NAMALWA (cell line): ENCODE results near the gene UGT1A8.
"Not testable (repeated sequence)": the region's sequence is repeated elsewhere in the genome, so short reads cannot be mapped to it uniquely, and the experiment has no call there.

ENCODE experiments used
- DNase-seq: peaks from one replicate; pipeline ENCODE4 v3.0.0-alpha.2; 2015; ENCODE audit warnings: low spot score

UGT1A8 gene

GRCh38 chr2:233688341-233688740, 70.9 kb downstream of the UGT1A8 start:
- DNase-seq: no peak

GRCh38 chr2:233689031-233689430, 71.6 kb downstream of the UGT1A8 start:
- no peak for DNase-seq

- DNase-seq: no peak
Measured at GRCh38 chr2:233689501-233689900, 72.1 kb downstream of the UGT1A8 start.

GRCh38 chr2:233690444-233690843, 73.0 kb downstream of the UGT1A8 start:
- DNase-seq: no peak

- no peak for DNase-seq
Measured at GRCh38 chr2:233691443-233692433, 74.3 kb downstream of the UGT1A8 start.

- DNase-seq: no peak
Measured at GRCh38 chr2:233692648-233693047, 75.2 kb downstream of the UGT1A8 start, which contains the start of gene UGT1A6. Gene UGT1A6 (plus strand): TSS chr2:233692890. CDS start chr2:233693005, 115 bp downstream.

- DNase-seq: no peak
Measured at GRCh38 chr2:233693963-233694362, 76.5 kb downstream of the UGT1A8 start.

- no peak for DNase-seq
Measured at GRCh38 chr2:233698740-233699139, 81.3 kb downstream of the UGT1A8 start.

- no peak for DNase-seq
Measured at GRCh38 chr2:233699424-233700027, 82.1 kb downstream of the UGT1A8 start.

GRCh38 chr2:233700028-233700635, 82.7 kb downstream of the UGT1A8 start:
- DNase-seq: no peak

GRCh38 chr2:233700842-233701241, 83.4 kb downstream of the UGT1A8 start:
- not testable (repeated sequence) for DNase-seq

GRCh38 chr2:233702238-233702637, 84.8 kb downstream of the UGT1A8 start:
- DNase-seq: no peak

GRCh38 chr2:233705911-233706506, 88.6 kb downstream of the UGT1A8 start:
- DNase-seq: no peak

- no peak for DNase-seq
Measured at GRCh38 chr2:233706720-233707119, 89.3 kb downstream of the UGT1A8 start.

- DNase-seq: no peak
Measured at GRCh38 chr2:233707940-233708644, 90.7 kb downstream of the UGT1A8 start.

GRCh38 chr2:233708942-233709341, 91.5 kb downstream of the UGT1A8 start:
- peak; percentile 25 for DNase-seq

GRCh38 chr2:233711312-233712008, 94.0 kb downstream of the UGT1A8 start:
- DNase-seq: peak; percentile 60

- DNase-seq: no peak
Measured at GRCh38 chr2:233712611-233713261, 95.3 kb downstream of the UGT1A8 start, which contains the start of gene UGT1A5. Gene UGT1A5 (plus strand): TSS chr2:233712907. CDS start chr2:233712992, 85 bp downstream.

GRCh38 chr2:233713262-233713615, 95.8 kb downstream of the UGT1A8 start:
- no peak for DNase-seq

GRCh38 chr2:233714121-233714520, 96.7 kb downstream of the UGT1A8 start:
- no peak for DNase-seq
